Activated CD8-positive, alpha-beta memory T cell treated with anti-CD3 and anti-CD28 coated beads, Interleukin-2, amount 50 U/mL, for 48 hours (primary cell): ENCODE measurements around the gene SELENOS.
A peak's percentile ranks its signal among the peaks of the same experiment; 100 is the strongest.

ENCODE experiments used
- DNase-seq: peaks from one replicate; pipeline ENCODE4 v3.0.0-alpha.2; 2020

The SELENOS gene

GRCh38 chr15:101250873-101251829 lies 26.1 kb downstream of the SELENOS start:
- DNase-seq, result peak; percentile 65

DNA sequence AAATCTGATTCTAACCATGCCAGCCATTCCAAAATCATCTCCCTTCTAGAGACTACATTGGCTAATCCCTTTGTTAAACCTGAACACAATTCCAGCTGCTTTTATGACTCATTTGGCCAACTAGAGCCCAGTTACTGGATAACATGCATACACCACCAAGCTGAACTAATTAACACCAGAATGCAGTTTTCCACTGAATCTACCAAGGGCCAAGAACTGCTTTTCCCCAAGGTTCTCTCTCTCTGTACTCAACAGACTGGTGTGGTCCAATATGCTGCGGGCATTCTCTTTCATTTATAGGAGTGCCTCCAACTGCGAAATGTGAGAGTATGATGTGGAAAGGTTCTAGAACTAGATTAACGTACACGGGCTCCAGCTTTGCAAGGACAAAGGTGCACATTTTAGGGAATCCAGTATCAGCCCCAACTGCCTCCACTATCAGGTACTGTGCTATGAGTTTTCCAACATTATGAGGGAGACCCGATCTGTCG lies 26.9 kb downstream of the SELENOS start:
- no peak for DNase-seq

GRCh38 chr15:101248274-101248673 lies 29.0 kb downstream of the SELENOS start:
- DNase-seq, result no peak

DNA sequence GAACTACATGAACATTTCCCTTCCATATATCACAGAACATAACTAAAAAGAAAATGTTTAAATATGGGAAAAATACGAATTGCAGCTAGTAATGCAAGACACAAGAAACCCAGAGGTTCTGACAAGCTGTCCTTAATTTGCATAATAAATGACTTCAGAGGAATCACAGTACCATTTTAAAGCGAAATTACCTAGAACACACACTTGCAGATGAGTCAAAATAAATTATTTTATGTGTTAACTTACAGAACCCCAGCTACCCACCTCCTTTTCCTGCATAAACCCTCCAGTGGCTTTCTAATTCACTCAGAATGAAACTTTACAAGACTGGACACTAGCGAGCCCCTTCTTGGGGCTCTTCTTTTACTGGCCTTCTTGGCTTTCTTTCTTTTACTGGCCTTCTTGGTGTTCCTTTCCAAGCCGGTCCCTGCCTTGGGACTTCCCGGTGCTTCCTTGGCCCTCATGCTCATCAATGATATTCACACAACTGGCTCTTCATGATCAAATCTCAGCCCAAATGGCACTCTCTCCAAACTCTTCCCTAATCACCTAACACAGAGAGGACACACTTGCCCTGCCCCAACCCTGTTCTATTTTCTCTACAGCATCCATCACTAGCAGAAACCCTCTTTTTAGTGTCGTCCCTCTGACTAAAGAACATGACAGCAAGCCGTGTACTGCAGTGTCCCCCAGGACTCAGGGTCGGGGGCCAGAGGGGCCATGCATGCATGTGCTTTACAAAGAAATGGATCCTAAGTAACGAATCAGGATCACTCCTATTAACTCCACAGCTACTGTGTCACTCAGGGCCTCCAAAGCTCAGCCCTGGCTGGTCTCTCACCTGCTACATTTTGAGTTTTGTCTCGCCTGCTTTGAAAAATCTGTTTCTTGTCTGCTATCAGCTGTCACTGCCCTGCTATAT lies 30.2 kb downstream of the SELENOS start:
- DNase-seq, result no peak

GRCh38 chr15:101246391-101246790 lies 30.9 kb downstream of the SELENOS start:
- DNase-seq, result no peak

DNA sequence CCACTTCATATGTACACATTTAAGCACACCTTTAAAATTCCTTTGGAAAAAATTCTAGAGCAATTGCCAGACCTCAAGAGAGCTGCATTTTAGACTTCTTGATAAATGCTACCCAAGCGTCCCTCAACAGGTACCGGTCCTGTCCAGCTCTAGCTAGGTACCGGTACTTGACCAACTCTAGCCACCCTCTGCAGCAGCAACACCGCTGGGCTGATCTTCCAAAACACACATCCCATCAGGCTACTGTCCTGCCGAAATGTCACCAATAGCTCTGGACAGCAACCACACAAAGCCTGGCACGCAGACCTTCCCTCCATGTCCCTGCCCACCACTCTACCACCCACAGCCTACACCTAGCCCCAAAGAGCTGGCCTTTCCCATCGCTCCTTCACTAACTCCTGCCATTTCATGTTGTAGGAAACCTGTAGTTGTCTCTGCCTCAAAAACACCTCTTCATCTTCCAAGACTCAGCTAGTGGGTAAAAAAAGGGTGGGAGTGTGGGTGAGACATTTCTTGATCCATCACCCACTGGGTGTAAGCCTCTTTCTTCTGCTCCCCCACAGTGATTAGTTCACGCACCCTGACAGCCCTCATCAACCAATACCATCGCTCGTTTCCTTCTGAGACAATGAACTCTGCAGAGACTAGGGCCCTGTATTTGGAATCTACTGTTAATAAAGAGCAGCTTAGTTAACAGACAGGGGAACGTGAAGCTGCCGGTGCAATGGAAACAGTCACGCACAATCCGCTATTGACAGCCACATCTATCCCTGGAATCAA lies 32.2 kb downstream of the SELENOS start:
- DNase-seq, result no peak

GRCh38 chr15:101244036-101244781 lies 33.1 kb downstream of the SELENOS start:
- DNase-seq, result no peak

DNA sequence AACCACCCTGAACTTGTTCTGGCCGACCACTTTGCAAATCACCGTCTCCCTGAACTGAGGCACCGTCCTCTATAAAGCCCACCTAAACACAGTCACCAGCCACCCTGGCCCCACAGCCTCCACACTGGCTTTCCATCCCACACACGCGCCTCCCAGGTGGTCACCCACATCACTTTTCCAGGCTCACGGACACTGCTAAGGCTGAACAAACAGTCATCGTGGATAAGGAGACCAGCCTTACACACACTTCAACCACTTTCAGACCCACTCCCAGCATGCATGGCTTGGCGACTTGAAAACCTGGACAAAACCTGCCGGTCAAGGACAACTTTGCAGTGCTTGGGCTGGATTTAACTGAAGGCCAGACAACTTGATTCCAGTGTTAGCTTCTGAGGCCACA lies 33.9 kb downstream of the SELENOS start:
- DNase-seq, result no peak

- no peak for DNase-seq
Measured at GRCh38 chr15:101242999-101243336, 34.3 kb downstream of the SELENOS start.

DNA sequence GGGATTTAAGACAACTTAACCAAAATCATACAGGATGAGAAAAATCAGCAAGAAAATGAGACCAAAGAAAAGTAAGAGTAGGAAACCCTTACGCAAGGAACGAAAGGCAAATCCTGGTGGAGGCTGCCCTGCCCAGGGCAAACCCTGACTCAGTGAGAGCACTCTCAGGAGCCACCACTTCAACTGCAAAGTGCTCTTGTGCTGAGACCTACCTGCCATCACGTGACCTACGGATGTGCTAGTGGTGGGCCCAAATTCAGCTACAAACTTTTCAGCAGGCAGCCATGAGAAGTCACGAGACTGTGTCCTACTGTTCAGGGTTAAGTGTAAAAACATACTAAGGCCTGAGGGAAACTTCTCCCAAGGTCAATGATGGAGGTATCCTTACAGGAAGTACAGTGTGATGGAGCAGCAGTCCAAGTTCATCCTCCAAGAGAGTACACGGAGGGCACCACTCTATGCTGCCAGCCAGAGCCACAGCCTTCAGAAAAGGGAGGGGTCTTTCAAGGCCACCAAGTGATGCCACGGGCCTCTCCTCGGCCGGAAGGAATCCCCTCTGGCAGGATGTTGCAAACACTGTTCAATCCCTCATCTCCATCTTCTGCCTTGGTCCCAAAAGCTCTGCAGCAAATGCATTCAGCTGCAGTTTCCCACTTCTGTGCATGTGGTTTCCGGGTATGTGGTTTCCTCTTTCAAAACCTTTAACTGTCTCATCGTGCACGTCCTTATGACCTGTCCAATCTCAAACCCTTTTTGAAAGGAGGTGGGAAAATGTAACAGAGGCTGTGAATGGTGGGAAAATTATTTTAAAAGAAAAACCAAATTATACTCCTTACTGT lies 34.9 kb downstream of the SELENOS start:
- DNase-seq, result no peak

DNA sequence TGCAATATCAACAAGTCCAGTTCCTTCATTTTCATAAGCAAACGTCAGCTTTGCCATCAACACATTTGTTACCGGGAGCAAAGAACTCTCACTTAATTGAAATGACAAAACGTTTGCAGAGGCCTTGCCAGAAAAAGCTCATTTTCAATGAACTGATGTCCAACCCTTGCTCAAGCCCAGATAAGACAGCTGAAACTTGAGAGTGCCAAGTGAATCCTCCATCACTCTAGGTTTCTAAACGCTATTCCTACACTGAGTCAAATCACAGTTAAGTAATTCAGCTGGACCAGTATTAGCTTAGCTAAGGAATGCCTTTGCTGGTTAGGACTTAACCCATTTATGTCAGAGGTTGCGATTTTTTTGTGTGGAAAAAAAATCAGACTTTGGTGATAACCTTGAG lies 36.9 kb downstream of the SELENOS start:
- DNase-seq, result no peak

GRCh38 chr15:101239724-101240136 lies 37.6 kb downstream of the SELENOS start:
- no peak for DNase-seq

- no peak for DNase-seq
Measured at GRCh38 chr15:101237251-101237650, 40.0 kb downstream of the SELENOS start.

DNA sequence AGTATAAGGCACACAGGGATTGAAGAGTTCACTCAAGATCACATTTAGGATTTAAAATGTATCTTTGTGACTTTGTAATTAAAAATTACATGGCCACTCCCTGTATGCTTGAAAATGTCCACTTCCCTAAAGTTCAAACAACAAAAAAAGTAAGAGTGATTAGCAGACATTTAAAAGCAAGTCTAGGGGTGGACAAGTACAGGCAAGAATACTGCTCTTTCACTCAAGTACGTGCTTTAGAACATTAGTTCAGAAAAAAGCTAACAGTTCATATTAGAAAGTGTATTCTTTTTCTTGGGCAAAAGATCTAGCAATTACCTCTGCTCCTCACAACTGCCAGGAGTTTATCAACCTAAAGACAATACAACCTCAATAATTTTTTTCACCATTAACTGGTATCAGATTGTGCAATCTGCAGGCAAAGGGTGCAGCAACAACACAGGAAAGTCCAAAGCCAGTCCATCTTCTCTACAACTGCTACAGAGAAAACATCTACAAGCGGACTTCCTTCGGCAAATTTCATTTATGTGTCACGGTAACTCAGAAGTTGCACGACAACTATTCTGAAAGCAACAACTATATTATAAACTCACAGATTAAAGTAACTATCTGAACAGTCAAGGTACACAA lies 43.5 kb downstream of the SELENOS start:
- no peak for DNase-seq

DNA sequence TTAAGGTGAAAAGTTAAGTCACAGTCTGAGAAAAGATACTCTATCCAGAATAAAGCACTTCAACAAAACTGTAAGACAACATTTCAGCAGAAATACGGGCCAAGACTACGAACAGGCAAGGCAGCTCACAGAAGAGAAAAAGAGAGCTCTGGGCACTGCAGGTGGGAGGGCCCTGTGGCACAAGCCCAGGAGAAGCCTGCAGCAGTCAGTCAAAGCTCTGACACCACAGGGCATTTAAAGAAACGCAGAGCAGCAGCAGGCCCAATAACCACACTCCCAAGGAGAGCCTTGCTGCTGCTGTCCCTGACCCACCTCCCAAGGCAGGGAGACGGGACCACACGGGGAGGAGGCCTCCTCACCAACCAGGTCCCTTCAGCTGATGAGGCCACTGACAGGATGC lies 44.6 kb downstream of the SELENOS start:
- no peak for DNase-seq

GRCh38 chr15:101228313-101228712 lies 49.0 kb downstream of the SELENOS start:
- no peak for DNase-seq

DNA sequence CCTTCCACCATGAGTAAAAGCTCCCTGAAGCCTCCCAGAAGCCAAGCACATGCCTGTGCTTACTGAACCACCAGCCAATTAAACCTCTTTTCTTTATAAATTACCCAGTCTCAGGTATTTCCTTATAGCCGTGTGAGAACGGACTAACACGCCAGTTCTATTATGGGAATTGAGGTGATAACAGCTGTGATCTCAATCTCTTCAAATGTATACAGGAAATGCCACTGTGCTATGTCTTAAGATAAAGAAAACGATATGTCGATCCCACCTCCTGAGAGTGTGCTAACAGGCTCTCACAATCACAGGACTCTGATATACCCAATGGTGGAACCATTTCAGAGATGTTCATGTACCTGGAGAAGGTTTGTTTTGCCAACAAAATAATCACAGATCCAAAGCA lies 51.6 kb downstream of the SELENOS start:
- DNase-seq, result no peak
